Activated T-cell treated with anti-CD3 and anti-CD28 coated beads, Interleukin-2, amount 50 U/mL, for 24 hours (primary cell): ENCODE data around the gene CCDC149.

Experiments used
- DNase-seq: peaks from one replicate; pipeline ENCODE4 v3.0.0-alpha.2; 2020
- H3K27ac Mint-ChIP-seq: 2 replicates; pipeline ENCODE4 v1.8.0; 2020; ENCODE audit warnings: mild to moderate bottlenecking, mixed read lengths
- H3K27me3 Mint-ChIP-seq: 2 replicates; pipeline ENCODE4 v1.8.0; 2020; ENCODE audit warnings: mixed read lengths
- H3K36me3 Mint-ChIP-seq: 2 replicates; pipeline ENCODE4 v1.8.0; 2020; ENCODE audit warnings: low read depth, mixed read lengths
- H3K4me1 Mint-ChIP-seq: 2 replicates; pipeline ENCODE4 v1.8.0; 2020; ENCODE audit warnings: low read depth, mixed read lengths
- H3K4me3 Mint-ChIP-seq: 2 replicates; pipeline ENCODE4 v1.8.0; 2020; ENCODE audit warnings: mild to moderate bottlenecking, moderate library complexity, mixed read lengths
- H3K9me3 Mint-ChIP-seq: 2 replicates; pipeline ENCODE4 v1.8.0; 2020; ENCODE audit warnings: mixed read lengths

CCDC149 gene

GRCh38 chr4:24783506-24783905 is 129.3 kb downstream of the CCDC149 start:
- H3K4me1 Mint-ChIP-seq = no peaks in the 10 kb centered on the region
- H3K9me3 Mint-ChIP-seq = peaks cover under 1% of the 10 kb centered on the region
- no peaks in the 10 kb centered on the region for H3K36me3 Mint-ChIP-seq
- H3K4me3 Mint-ChIP-seq = no peak overlapping the region
- no peak overlapping the region for H3K27ac Mint-ChIP-seq
- no peak for DNase-seq
- H3K27me3 Mint-ChIP-seq = peaks cover 6% of the 10 kb centered on the region

- H3K36me3 Mint-ChIP-seq = no peaks in the 10 kb centered on the region
- no peak for DNase-seq
- no peaks in the 10 kb centered on the region for H3K4me1 Mint-ChIP-seq
- no peaks in the 10 kb centered on the region for H3K9me3 Mint-ChIP-seq
- H3K27me3 Mint-ChIP-seq = peaks cover 6% of the 10 kb centered on the region
- H3K4me3 Mint-ChIP-seq = no peak overlapping the region
- H3K27ac Mint-ChIP-seq = no peak overlapping the region
These were observed 130.7 kb downstream of the CCDC149 start for GRCh38 chr4:24781999-24782745.

GRCh38 chr4:24780936-24781495 is 131.8 kb downstream of the CCDC149 start:
- H3K36me3 Mint-ChIP-seq = no peaks in the 10 kb centered on the region
- DNase-seq = no peak
- no peak overlapping the region for H3K27ac Mint-ChIP-seq
- peaks cover 9% of the 10 kb centered on the region for H3K27me3 Mint-ChIP-seq
- H3K4me1 Mint-ChIP-seq = no peaks in the 10 kb centered on the region
- H3K4me3 Mint-ChIP-seq = no peak overlapping the region
- H3K9me3 Mint-ChIP-seq = no peaks in the 10 kb centered on the region

- DNase-seq = no peak
- Mint-ChIP-seq H3K36me3 (no peaks in the 10 kb centered on the region), H3K4me3 (no peak overlapping the region), H3K4me1 (no peaks in the 10 kb centered on the region), H3K9me3 (no peaks in the 10 kb centered on the region), H3K27me3 (peaks cover 9% of the 10 kb centered on the region), H3K27ac (no peak overlapping the region)
These were observed 134.2 kb downstream of the CCDC149 start for GRCh38 chr4:24778464-24779225.

GRCh38 chr4:24777536-24778463 is 135.0 kb downstream of the CCDC149 start:
- Mint-ChIP-seq H3K27ac (no peak overlapping the region), H3K4me1 (no peaks in the 10 kb centered on the region), H3K36me3 (no peaks in the 10 kb centered on the region), H3K4me3 (no peak overlapping the region), H3K27me3 (peaks cover 9% of the 10 kb centered on the region), H3K9me3 (no peaks in the 10 kb centered on the region)
- DNase-seq = no peak

- DNase-seq = no peak
- Mint-ChIP-seq H3K27me3 (peaks cover 5% of the 10 kb centered on the region), H3K9me3 (no peaks in the 10 kb centered on the region), H3K36me3 (no peaks in the 10 kb centered on the region), H3K4me3 (no peak overlapping the region), H3K27ac (no peak overlapping the region), H3K4me1 (no peaks in the 10 kb centered on the region)
These were observed 137.1 kb downstream of the CCDC149 start for GRCh38 chr4:24775750-24776149.

- H3K4me3 Mint-ChIP-seq = no peak overlapping the region
- H3K9me3 Mint-ChIP-seq = no peaks in the 10 kb centered on the region
- peaks cover 1% of the 10 kb centered on the region for H3K4me1 Mint-ChIP-seq
- H3K27me3 Mint-ChIP-seq = peaks cover 3% of the 10 kb centered on the region
- DNase-seq = no peak
- no peak overlapping the region for H3K27ac Mint-ChIP-seq
- H3K36me3 Mint-ChIP-seq = no peaks in the 10 kb centered on the region
These were observed 137.7 kb downstream of the CCDC149 start for GRCh38 chr4:24775032-24775605.

GRCh38 chr4:24774452-24774851 is 138.4 kb downstream of the CCDC149 start:
- H3K27ac Mint-ChIP-seq = no peak overlapping the region
- H3K9me3 Mint-ChIP-seq = no peaks in the 10 kb centered on the region
- H3K4me1 Mint-ChIP-seq = peaks cover 7% of the 10 kb centered on the region
- H3K36me3 Mint-ChIP-seq = no peaks in the 10 kb centered on the region
- DNase-seq = no peak
- no peak overlapping the region for H3K4me3 Mint-ChIP-seq
- H3K27me3 Mint-ChIP-seq = peaks cover 3% of the 10 kb centered on the region

GRCh38 chr4:24772952-24773351 is 139.9 kb downstream of the CCDC149 start:
- Mint-ChIP-seq H3K27me3 (peaks cover 3% of the 10 kb centered on the region), H3K4me1 (peaks cover 7% of the 10 kb centered on the region), H3K4me3 (no peak overlapping the region), H3K27ac (no peak overlapping the region), H3K9me3 (no peaks in the 10 kb centered on the region), H3K36me3 (no peaks in the 10 kb centered on the region)
- no peak for DNase-seq

- no peak for DNase-seq
- H3K36me3 Mint-ChIP-seq = no peaks in the 10 kb centered on the region
- H3K4me1 Mint-ChIP-seq = peaks cover 7% of the 10 kb centered on the region
- no peaks in the 10 kb centered on the region for H3K9me3 Mint-ChIP-seq
- no peak overlapping the region for H3K27ac Mint-ChIP-seq
- H3K4me3 Mint-ChIP-seq = no peak overlapping the region
- H3K27me3 Mint-ChIP-seq = peaks cover 3% of the 10 kb centered on the region
These were observed 140.7 kb downstream of the CCDC149 start for GRCh38 chr4:24772061-24772705.

- DNase-seq = no peak
- H3K27ac Mint-ChIP-seq = no peak overlapping the region
- H3K4me3 Mint-ChIP-seq = no peak overlapping the region
- H3K4me1 Mint-ChIP-seq = peaks cover 7% of the 10 kb centered on the region
- no peaks in the 10 kb centered on the region for H3K36me3 Mint-ChIP-seq
- H3K27me3 Mint-ChIP-seq = no peaks in the 10 kb centered on the region
- no peaks in the 10 kb centered on the region for H3K9me3 Mint-ChIP-seq
These were observed 141.6 kb downstream of the CCDC149 start for GRCh38 chr4:24771241-24771640.

GRCh38 chr4:24770667-24771066 is 142.2 kb downstream of the CCDC149 start:
- Mint-ChIP-seq H3K4me1 (peaks cover 7% of the 10 kb centered on the region), H3K27me3 (no peaks in the 10 kb centered on the region), H3K9me3 (no peaks in the 10 kb centered on the region), H3K36me3 (no peaks in the 10 kb centered on the region), H3K4me3 (no peak overlapping the region), H3K27ac (no peak overlapping the region)
- no peak for DNase-seq

GRCh38 chr4:24770032-24770584 is 142.7 kb downstream of the CCDC149 start:
- H3K4me1 Mint-ChIP-seq = peaks cover 7% of the 10 kb centered on the region
- H3K36me3 Mint-ChIP-seq = no peaks in the 10 kb centered on the region
- no peak overlapping the region for H3K4me3 Mint-ChIP-seq
- H3K9me3 Mint-ChIP-seq = no peaks in the 10 kb centered on the region
- DNase-seq = no peak
- no peak overlapping the region for H3K27ac Mint-ChIP-seq
- H3K27me3 Mint-ChIP-seq = no peaks in the 10 kb centered on the region
